ENCODE measurements around the gene PTPRD.

PTPRD gene

GRCh38 chr9:8686516-8686915 lies 1926.3 kb downstream of the PTPRD start:
- DNase-seq (ENCODE audit: low read depth, low spot score) = no peak

- DNase-seq (ENCODE audit: low read depth, low spot score) = no peak
These were observed 1927.0 kb downstream of the PTPRD start for GRCh38 chr9:8685825-8686224.

GRCh38 chr9:8684978-8685708 lies 1927.7 kb downstream of the PTPRD start:
- no peak for DNase-seq (ENCODE audit: low read depth, low spot score)

GRCh38 chr9:8683496-8683895 lies 1929.3 kb downstream of the PTPRD start:
- DNase-seq (ENCODE audit: low read depth, low spot score) = no peak

GRCh38 chr9:8680658-8681057 lies 1932.1 kb downstream of the PTPRD start:
- no peak for DNase-seq (ENCODE audit: low read depth, low spot score)

- DNase-seq (ENCODE audit: low read depth, low spot score) = no peak
These were observed 1932.6 kb downstream of the PTPRD start for GRCh38 chr9:8680157-8680556.

- no peak for DNase-seq (ENCODE audit: low read depth, low spot score)
These were observed 1933.4 kb downstream of the PTPRD start for GRCh38 chr9:8679371-8679822.

- no peak for DNase-seq (ENCODE audit: low read depth, low spot score)
These were observed 1935.1 kb downstream of the PTPRD start for GRCh38 chr9:8677741-8678140.

GRCh38 chr9:8674536-8674935 lies 1938.3 kb downstream of the PTPRD start:
- no peak for DNase-seq (ENCODE audit: low read depth, low spot score)

GRCh38 chr9:8673830-8674229 lies 1939.0 kb downstream of the PTPRD start:
- DNase-seq (ENCODE audit: low read depth, low spot score) = no peak

GRCh38 chr9:8670751-8671150 lies 1942.1 kb downstream of the PTPRD start:
- DNase-seq (ENCODE audit: low read depth, low spot score) = no peak

GRCh38 chr9:8668751-8669150 lies 1944.1 kb downstream of the PTPRD start:
- no peak for DNase-seq (ENCODE audit: low read depth, low spot score)

GRCh38 chr9:8668231-8668630 lies 1944.6 kb downstream of the PTPRD start:
- no peak for DNase-seq (ENCODE audit: low read depth, low spot score)

GRCh38 chr9:8666060-8666459 lies 1946.7 kb downstream of the PTPRD start:
- DNase-seq (ENCODE audit: low read depth, low spot score) = no peak

GRCh38 chr9:8660383-8660782 lies 1952.4 kb downstream of the PTPRD start:
- DNase-seq (ENCODE audit: low read depth, low spot score) = no peak

- DNase-seq (ENCODE audit: low read depth, low spot score) = no peak
These were observed 1953.7 kb downstream of the PTPRD start for GRCh38 chr9:8659108-8659507.

- no peak for DNase-seq (ENCODE audit: low read depth, low spot score)
These were observed 1957.7 kb downstream of the PTPRD start for GRCh38 chr9:8655071-8655470.

- no peak for DNase-seq (ENCODE audit: low read depth, low spot score)
These were observed 1958.9 kb downstream of the PTPRD start for GRCh38 chr9:8653855-8654254.

- no peak for DNase-seq (ENCODE audit: low read depth, low spot score)
These were observed 1959.7 kb downstream of the PTPRD start for GRCh38 chr9:8653111-8653510.

- DNase-seq (ENCODE audit: low read depth, low spot score) = no peak
These were observed 1960.5 kb downstream of the PTPRD start for GRCh38 chr9:8652255-8652654.

- DNase-seq (ENCODE audit: low read depth, low spot score) = no peak
These were observed 1961.0 kb downstream of the PTPRD start for GRCh38 chr9:8651846-8652215.

GRCh38 chr9:8651070-8651845 lies 1961.5 kb downstream of the PTPRD start:
- DNase-seq (ENCODE audit: low read depth, low spot score) = no peak

GRCh38 chr9:8649807-8650206 lies 1963.0 kb downstream of the PTPRD start:
- no peak for DNase-seq (ENCODE audit: low read depth, low spot score)

All from activated CD4-positive, CD25-positive, alpha-beta regulatory T cell treated with anti-CD3 and anti-CD28 coated beads, Interleukin-2, amount 50 U/mL, for 16 hours (primary cell).